Measurements from ENCODE around the gene CGN.

CGN gene

GRCh38 chr1:151510957-151511635 is at the start of gene CGN:
Gene CGN, plus strand, starts transcription at chr1:151511387. Its CDS starts 7,133 bp downstream, at chr1:151518520.
- peak within 1 kb of the TSS; percentile 99 for H3K27ac ChIP-seq
- TF ChIP-seq CTCF (IDR thresholded peaks at IDR 0.05) (no peak), ZFX (IDR thresholded peaks at IDR 0.05; ENCODE audit: borderline replicate concordance) (no peak)

GRCh38 chr1:151461694-151462093 is 49.5 kb upstream of the CGN start:
- H3K27ac ChIP-seq, result no peak overlapping the region
- TF ChIP-seq ZFX (IDR thresholded peaks at IDR 0.05; ENCODE audit: borderline replicate concordance), result no peak

- no peak for TF ChIP-seq ZFX (IDR thresholded peaks at IDR 0.05; ENCODE audit: borderline replicate concordance)
- no peak for TF ChIP-seq CTCF (IDR thresholded peaks at IDR 0.05)
Observed at GRCh38 chr1:151465026-151465425, 46.2 kb upstream of the CGN start.

GRCh38 chr1:151472856-151473731 is 38.1 kb upstream of the CGN start:
- TF ChIP-seq ZFX (IDR thresholded peaks at IDR 0.05; ENCODE audit: borderline replicate concordance) (no peak), CTCF (IDR thresholded peaks at IDR 0.05) (no peak)

More at GRCh38 chr1:151465026-151465425, 46.2 kb upstream of the CGN start:
- H3K27ac ChIP-seq, result no peak overlapping the region

GRCh38 chr1:151474745-151475144 is 36.4 kb upstream of the CGN start:
- H3K27ac ChIP-seq, result no peak overlapping the region
- TF ChIP-seq ZFX (IDR thresholded peaks at IDR 0.05; ENCODE audit: borderline replicate concordance) (no peak), CTCF (IDR thresholded peaks at IDR 0.05) (no peak)

More at GRCh38 chr1:151472856-151473731, 38.1 kb upstream of the CGN start:
- H3K27ac ChIP-seq, result no peak overlapping the region

- H3K27ac ChIP-seq, result no peak overlapping the region
- TF ChIP-seq ZFX (IDR thresholded peaks at IDR 0.05; ENCODE audit: borderline replicate concordance) (no peak), CTCF (IDR thresholded peaks at IDR 0.05) (no peak)
Observed at GRCh38 chr1:151475175-151475574, 36.0 kb upstream of the CGN start.

- H3K27ac ChIP-seq, result no peak overlapping the region
- TF ChIP-seq CTCF (IDR thresholded peaks at IDR 0.05) (no peak), ZFX (IDR thresholded peaks at IDR 0.05; ENCODE audit: borderline replicate concordance) (no peak)
Observed at GRCh38 chr1:151476083-151476482, 35.1 kb upstream of the CGN start.
